Kidney epithelial cell (primary cell): ENCODE results near the gene USP34. TPM values are rescaled to one million over a fixed set of nuclear protein-coding genes. Genes with fewer than 3 reads are reported as not detected.

Experiments
- DNase-seq: peaks from one replicate; pipeline ENCODE4 v3.0.0-alpha.2; 2010; ENCODE audit warnings: low read depth
- H3K27me3 ChIP-seq: 2 replicates; pipeline ENCODE4 v1.6.0; 2011; ENCODE audit warnings: low read length; ENCODE audit not compliant: control insufficient read depth, insufficient read depth
- H3K36me3 ChIP-seq: 2 replicates; pipeline ENCODE4 v1.5.1; 2011; ENCODE audit warnings: low read length; ENCODE audit not compliant: control insufficient read depth, insufficient read depth
- H3K4me3 ChIP-seq: 2 replicates; pipeline ENCODE4 v1.5.1; 2011; ENCODE audit warnings: low read depth, mild to moderate bottlenecking, control low read depth, low read length
- CTCF ChIP-seq: IDR thresholded peaks from 2 replicates; pipeline ENCODE4 v1.5.1; 2011; ENCODE audit warnings: mild to moderate bottlenecking, moderate library complexity, low read length, control low read depth, inconsistent platforms; ENCODE audit not compliant: insufficient read depth, poor library complexity, severe bottlenecking
- total RNA-seq: library from RNA; depleted of rRNA; stranded (reverse); fragments of >200 nt; gene quantifications from 2 replicates; pipeline ENCODE4 v1.2.3, GENCODE V29; 2015

The USP34 gene
- total RNA-seq, 1 donor from 2014 or later = 90.0 TPM

DNA sequence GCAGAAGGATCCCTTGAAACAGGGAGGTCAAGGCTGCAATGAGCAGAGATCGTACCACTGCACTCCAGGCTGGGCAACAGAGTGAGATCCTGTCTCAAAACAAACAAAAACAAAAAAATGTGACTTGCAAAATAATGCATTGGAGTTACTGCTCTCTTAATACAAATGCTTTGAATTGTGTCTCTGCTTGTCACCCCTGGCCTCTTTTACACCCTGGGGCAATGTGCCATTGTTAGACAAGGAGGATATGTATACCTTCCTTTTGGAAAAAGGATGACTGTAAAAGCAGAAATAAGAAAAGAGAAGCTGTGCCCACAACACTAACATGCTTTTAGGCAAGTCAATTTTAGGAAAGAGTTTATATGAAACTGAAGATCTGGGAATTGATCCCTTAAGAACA is 329.7 kb downstream of the USP34 start:
- Histone ChIP-seq H3K36me3 (no peaks in the 10 kb centered on the region), H3K27me3 (no peaks in the 10 kb centered on the region), H3K4me3 (no peak overlapping the region)
- DNase-seq = no peak
- no peak for TF ChIP-seq CTCF

GRCh38 chr2:61138859-61139258 is 332.0 kb downstream of the USP34 start:
- Histone ChIP-seq H3K27me3 (no peaks in the 10 kb centered on the region), H3K36me3 (no peaks in the 10 kb centered on the region), H3K4me3 (no peak overlapping the region)
- TF ChIP-seq CTCF = no peak
- no peak for DNase-seq

Other genes starting within 250 kb of the USP34 start
- 81.5 and 93.2 TPM in 2 replicates for gene XPO1, start 67.3 kb upstream of the USP34 start, total RNA-seq